ENCODE results near the gene OR10H1.
A peak's percentile ranks its signal among the peaks of the same experiment; 100 is the strongest.
"Not testable (repeated sequence)": the region's sequence is repeated elsewhere in the genome, so short reads cannot be mapped to it uniquely, and the experiment has no call there.

The OR10H1 gene

GRCh38 chr19:15828121-15828610 is 12.7 kb upstream of the OR10H1 start:
- DNase-seq: no peak

GRCh38 chr19:15825753-15826152 is 10.3 kb upstream of the OR10H1 start:
- DNase-seq: no peak

GRCh38 chr19:15820646-15821045 is 5.2 kb upstream of the OR10H1 start:
- peak; percentile 9 to 38 for DNase-seq

GRCh38 chr19:15813916-15814315 is 1.5 kb downstream of the OR10H1 start:
- no peak for DNase-seq

- DNase-seq: peak; percentile 31 to 62
Measured at GRCh38 chr19:15812060-15812722, 3.3 kb downstream of the OR10H1 start.

GRCh38 chr19:15811476-15811875 is 4.0 kb downstream of the OR10H1 start:
- no peak for DNase-seq

- no peak for DNase-seq
Measured at GRCh38 chr19:15810335-15810734, 5.1 kb downstream of the OR10H1 start.

GRCh38 chr19:15794279-15794678 is 21.2 kb downstream of the OR10H1 start:
- not testable (repeated sequence) for DNase-seq

GRCh38 chr19:15790096-15790495 is 25.4 kb downstream of the OR10H1 start:
- DNase-seq: no peak

DNA sequence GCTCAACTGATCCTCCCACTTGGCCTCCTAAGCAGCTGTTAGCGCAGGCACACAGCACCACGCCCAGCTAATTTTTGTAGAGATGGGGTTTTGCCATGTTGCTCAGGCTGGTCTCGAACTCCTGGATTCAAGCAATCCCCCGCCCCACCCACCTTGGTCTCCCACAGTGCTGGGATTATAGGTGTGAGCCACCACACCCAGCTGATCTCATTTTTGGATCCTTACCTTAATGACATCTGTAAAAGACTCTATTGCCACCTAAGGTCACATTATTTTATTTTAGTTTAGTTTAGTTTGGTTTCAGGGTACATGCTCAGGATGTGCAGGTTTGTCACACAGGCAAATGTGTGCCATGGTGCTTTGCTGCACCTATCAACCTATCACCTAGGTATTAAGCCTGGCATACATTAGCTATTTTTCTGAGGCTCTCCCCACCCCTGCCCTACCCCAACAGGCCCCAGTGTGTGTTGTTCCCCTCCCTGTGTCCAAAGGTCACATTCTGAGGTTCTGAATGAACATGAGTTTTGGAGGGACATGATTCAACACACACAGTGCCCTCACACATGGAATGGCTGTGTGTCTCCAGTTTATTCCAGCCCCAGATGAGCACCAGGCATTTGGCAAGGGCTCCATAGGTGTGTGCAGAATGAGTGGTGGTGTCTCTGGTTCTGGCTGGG is 26.7 kb downstream of the OR10H1 start:
- DNase-seq: no peak

GRCh38 chr19:15787611-15788155 is 27.8 kb downstream of the OR10H1 start, which contains the start of gene OR10H5:
Gene OR10H5 (plus strand): TSS chr19:15787661. CDS start chr19:15794049, 6,388 bp downstream.
- DNase-seq: no peak

DNA sequence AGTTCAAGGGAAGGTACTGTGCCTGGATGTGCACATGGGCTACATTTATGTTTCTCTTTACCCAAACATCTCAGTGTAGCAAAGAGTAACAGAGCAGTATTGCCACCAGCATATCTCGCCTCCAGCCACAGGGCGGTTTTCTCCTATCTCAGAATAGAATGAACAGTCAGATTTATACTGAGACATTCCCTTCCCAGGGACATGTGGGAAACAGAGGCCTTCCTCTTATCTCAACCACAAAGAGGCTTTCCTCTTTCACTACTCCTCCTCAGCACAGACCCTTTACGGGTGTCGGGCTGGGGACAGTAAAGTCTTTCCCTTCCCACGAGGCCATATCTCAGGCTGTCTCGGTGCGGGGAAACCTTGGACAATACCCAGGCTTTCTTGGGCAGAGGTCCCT is 32.6 kb downstream of the OR10H1 start:
- not testable (repeated sequence) for DNase-seq

DNA sequence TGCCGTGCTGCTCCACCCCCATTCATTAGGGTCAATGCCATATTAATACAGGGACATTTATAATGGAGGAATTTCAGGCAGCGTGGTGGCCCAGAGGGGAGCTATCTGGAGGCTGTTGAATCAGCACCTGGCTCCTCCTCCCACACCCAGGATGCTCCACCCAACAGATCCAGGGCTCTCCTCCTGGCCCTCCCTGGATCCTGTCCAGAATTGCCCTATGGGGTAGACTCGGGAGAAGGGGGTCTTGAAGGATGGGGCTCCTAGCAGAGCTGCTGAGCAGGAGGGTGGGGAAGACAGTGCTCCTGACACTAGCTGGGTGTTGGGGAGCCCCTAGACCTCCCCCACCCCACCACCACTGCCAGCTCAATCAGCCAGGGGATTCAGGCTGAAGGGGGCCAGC is 33.3 kb downstream of the OR10H1 start:
- no peak for DNase-seq

- no peak for DNase-seq
Measured at GRCh38 chr19:15781661-15782060, 33.8 kb downstream of the OR10H1 start.

DNA sequence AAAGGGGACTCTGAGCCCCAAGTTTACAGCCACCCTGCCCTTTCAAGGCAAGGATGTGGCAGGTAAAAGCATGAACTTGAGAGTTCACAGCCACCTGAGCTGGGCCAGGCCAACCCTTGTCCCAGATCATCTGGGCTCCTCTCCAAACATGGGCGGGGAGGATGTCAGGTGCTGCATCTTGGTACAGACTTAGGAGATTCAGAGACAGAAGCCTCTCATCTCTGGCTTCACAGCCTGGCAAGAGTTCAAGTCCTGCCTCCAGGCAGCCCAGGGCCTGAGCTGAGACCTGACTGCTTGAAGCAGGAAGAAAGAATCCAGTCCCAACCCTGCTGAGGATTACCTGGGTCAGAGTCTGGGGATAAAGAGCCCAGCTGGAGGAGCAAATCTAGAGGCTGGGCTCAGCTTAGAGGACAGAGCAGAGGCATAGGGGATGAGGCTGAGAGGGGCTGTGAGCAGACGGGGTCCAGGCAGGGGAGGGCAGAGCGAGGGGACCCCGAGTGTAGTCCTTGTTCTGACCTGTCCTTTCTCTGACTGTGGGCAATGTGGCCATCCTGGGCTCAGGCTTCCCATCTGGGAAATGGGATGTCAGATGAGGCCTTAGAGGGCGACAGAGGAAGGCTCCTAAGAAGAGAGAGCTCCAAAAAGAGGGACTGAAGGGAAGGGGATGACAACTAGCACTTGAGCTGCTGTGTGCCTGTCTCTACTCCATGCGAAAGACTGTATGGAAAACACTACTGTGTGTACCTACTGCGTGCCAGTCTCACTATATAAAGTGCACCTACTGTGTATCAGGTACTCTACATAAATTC is 34.6 kb downstream of the OR10H1 start:
- no peak for DNase-seq

DNA sequence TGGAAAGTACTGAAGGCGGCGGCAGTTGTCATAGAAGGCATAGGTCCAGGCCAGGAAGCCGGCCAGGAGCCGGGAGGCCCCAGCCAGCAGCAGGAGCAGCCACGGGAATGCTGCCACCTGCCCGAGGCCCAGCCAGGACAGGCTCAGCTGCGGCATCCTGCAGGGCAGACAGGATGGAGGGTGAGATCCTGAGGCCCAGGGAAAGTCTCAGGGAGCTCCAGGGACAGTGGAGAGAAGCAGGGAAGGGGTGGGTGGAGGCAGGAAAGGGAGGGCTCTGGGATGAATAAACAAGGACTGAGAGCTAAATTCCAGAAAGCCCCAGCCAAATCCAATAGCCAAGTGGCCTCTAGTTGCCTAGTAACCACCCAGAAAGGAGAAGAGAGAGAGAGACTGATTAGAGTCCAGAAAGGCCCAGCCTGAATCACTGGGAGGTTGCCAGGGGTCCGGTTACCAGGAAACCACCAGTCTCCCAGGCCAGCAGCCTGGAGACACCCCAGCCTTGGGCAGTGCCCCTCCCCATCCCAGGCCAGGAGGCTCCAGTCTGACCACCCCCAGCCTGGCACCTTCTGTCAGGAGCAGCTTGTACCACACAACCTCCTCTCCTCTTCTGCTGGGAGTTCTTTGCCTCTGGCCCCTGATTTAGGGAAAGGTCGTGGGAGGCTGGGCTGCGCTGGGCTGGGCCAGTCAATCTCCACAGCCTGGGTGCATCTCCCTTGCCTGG is 35.5 kb downstream of the OR10H1 start:
- DNase-seq: no peak

DNA sequence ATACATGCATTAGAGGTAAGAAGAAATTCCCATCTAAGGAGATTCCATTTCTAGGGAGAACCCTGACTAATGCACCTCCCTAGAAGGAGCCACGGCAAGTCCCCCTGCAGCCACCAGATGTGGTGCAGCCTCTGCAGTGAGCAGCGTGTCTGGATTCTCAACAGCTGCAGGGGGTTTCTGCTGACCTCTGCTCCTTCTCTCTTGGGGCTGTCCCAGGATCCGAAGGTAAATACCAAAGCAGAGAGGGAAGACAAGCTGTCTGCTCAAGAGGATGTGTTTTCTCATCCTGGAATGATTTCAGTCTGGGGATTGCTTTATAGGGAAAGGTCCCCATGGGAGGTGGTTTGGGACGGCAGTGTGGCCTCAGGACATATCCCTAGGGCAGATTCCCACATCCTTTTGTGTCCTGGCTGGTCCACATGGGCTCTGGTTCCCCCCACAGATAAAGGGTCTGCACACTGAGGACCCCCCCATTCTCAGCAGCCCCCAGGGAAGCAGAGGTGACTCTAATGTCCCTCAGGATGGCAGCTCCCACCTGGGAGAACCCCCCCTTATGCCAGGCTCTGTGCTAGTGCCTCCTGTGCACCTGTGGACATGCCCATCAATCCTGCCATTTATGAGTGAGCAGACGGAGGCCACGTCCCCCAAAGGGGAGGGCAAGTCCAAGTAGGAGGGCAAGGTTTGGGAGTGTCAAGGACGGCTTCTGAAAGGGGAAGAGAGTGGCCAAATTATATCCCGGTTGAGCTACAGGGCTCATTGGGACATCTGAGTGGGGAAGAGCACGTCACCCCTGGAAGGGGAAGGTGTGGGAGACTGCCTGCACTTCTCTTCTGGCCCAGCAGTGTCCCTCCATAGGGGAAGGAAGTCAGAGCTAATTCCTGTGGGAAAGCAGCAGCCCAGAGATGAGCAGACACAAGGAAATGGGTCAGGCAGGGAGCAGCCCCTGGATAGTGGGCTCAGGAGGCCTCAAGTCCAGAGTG is 38.2 kb downstream of the OR10H1 start:
- DNase-seq: no peak

DNA sequence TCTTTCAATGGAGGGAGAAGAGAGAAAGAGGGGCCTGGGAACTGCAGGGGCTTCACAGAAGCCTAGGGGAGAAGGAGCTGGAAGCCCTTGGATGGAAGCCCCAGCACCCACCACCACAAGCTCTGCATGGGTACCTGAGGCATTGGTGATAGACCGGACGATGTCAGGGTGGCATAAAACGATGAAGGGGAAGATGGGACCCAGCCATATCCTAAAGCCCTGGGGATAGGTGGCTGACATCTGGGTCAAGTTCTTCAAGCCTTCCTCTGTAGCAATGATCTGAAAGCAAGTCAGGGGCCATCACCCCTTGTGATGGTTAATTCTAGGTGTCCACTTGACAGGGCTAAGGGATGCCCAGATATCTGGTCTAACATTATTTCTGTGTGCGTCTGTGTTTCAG is 39.2 kb downstream of the OR10H1 start:
- DNase-seq: no peak

DNA sequence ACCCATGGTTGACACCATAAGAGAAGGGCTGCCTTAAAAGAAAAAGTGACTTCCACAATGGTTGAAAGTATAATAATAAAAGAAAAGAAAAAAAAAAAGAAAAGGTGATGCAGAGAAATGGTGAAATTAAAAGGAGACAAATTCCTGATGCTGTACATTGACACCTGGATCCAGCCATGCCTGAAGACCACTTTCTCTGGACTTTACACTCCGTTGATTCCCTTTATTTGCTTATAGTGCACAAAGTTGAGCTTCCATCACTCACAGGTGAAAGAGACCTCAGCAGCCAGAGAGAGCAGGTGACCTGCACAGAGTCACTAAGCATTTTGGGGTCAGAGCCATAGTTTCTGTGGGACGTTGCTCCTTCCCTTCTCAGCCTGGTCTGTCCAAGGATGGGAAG is 40.2 kb downstream of the OR10H1 start:
- no peak for DNase-seq

DNA sequence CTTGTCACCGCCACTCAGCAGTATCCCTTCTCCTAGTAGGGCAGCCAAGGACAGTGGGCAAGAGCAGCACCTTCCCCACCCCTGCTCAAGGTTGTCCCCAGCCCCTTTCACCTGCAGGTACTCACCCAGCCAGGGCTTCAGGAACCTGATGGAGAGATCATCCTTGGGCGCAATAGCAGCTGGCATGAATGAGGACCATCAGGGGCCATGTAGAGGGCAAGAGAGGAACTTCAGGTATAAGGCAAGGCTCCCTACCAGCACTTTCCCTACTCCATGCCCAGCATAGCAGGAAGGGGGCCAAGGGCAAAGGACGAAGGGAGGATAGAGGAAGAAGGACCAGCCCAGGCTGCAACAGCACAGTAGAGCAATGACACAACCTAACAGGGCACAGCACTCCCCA is 41.3 kb downstream of the OR10H1 start:
- not testable (repeated sequence) for DNase-seq

DNA sequence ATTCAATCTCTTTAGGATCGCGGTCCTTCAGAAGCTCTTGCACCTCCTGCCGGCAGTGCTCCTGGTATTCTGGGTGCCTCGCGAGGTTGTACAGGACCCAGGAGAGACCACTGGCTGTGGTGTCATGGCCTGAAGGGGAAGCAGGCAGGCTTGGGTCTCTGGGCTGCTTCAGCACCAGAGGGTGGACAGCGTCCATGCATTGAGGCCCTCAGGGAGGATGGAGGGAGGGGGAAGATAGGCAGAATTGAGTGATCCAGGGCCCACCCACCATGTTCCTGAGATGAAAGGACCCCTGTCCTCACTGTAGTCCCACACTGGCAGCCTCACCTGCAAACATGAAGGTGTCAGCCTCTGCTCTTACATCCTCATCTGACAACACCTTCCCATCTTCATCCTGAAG is 45.9 kb downstream of the OR10H1 start:
- no peak for DNase-seq
